Effector memory CD4-positive, alpha-beta T cell (primary cell): ENCODE data around the gene DAZ2.
"Not testable (repeated sequence)": the region's sequence is repeated elsewhere in the genome, so short reads cannot be mapped to it uniquely, and the experiment has no call there.

ENCODE experiments used
- DNase-seq, 3 donors: peaks; one replicate each; pipeline ENCODE4 v3.0.0-alpha.2; 2020
- H3K27ac ChIP-seq: 2 replicates; pipeline ENCODE4 v1.7.0; 2013; ENCODE audit warnings: mild to moderate bottlenecking, low read length, moderate library complexity; ENCODE audit not compliant: insufficient read depth, poor library complexity, severe bottlenecking
- H3K27me3 ChIP-seq: replicated peaks from 2 replicates; pipeline ENCODE4 v1.7.0; 2013; ENCODE audit warnings: mild to moderate bottlenecking, low read length; ENCODE audit not compliant: insufficient read depth, control insufficient read depth, poor library complexity, severe bottlenecking
- H3K36me3 ChIP-seq: 2 replicates; pipeline ENCODE4 v1.7.0; 2013; ENCODE audit warnings: mild to moderate bottlenecking, low read length, moderate library complexity; ENCODE audit not compliant: control insufficient read depth, insufficient read depth
- H3K4me1 ChIP-seq: 2 replicates; pipeline ENCODE4 v1.7.0; 2013; ENCODE audit warnings: low read length, mild to moderate bottlenecking; ENCODE audit not compliant: control insufficient read depth, insufficient read depth, poor library complexity, severe bottlenecking
- H3K4me3 ChIP-seq: 2 replicates; pipeline ENCODE4 v1.7.0; 2013; ENCODE audit warnings: low read length, low read depth, mild to moderate bottlenecking; ENCODE audit not compliant: insufficient read depth, poor library complexity, severe bottlenecking
- H3K9me3 ChIP-seq: 2 replicates; pipeline ENCODE4 v1.7.0; 2013; ENCODE audit warnings: mild to moderate bottlenecking, low read length, moderate library complexity; ENCODE audit not compliant: control insufficient read depth
- total RNA-seq, 3 donors: gene quantifications; one replicate each; lab custom pipeline; 2026; lab: John Stamatoyannopoulos, UW

The DAZ2 gene
- total RNA-seq, result 0 reads per million in 3 donors

- not testable (repeated sequence) for H3K36me3 ChIP-seq, H3K4me1 ChIP-seq, DNase-seq, H3K27ac ChIP-seq, H3K4me3 ChIP-seq, H3K9me3 ChIP-seq, H3K27me3 ChIP-seq
These were observed at the start of gene DAZ2 for GRCh38 chrY:23219233-23219632. DAZ2 (plus strand) TSS chrY:23219533; CDS start chrY:23219741, 208 bp downstream.

DNA sequence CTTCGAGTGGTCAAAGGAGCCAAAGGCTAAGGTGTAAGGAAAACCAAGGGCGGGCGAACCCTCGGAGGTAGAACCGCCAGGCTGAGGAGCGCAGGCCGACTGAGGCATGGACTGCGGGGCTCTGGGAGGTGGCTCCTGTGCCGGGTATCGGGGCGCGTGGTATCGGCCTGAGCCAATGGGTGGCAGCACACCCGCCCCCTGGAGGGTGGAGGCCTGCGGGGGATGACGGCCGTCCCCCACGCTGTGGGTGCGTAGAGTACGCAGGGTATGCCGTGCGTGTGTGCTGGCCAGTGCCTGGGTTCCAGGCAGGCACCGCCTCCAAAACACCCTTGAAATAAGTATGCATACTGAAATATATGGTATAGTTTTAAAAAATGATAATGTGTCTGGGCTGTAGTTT, 20.4 kb upstream of the DAZ2 start, which contains the start of gene DAZ1:
Gene DAZ1, minus strand, starts transcription at position 101 of the 400 bp plus-strand sequence. CDS start 208 bp downstream, outside the sequence.
- not testable (repeated sequence) for H3K27me3 ChIP-seq, H3K9me3 ChIP-seq, DNase-seq

GRCh38 chrY:23207455-23207854, 11.9 kb upstream of the DAZ2 start:
- DNase-seq, H3K27me3 ChIP-seq, H3K4me1 ChIP-seq, H3K36me3 ChIP-seq, H3K9me3 ChIP-seq, H3K27ac ChIP-seq, H3K4me3 ChIP-seq: not testable (repeated sequence)

More for the DNA sequence above, 20.4 kb upstream of the DAZ2 start, which contains the start of gene DAZ1:
- not testable (repeated sequence) for H3K27ac ChIP-seq, H3K4me3 ChIP-seq, H3K4me1 ChIP-seq, H3K36me3 ChIP-seq

GRCh38 chrY:23209802-23210495, 9.4 kb upstream of the DAZ2 start:
- not testable (repeated sequence) for H3K27me3 ChIP-seq, H3K4me3 ChIP-seq, H3K36me3 ChIP-seq, H3K4me1 ChIP-seq, H3K27ac ChIP-seq, DNase-seq, H3K9me3 ChIP-seq

GRCh38 chrY:23210681-23211080, 8.7 kb upstream of the DAZ2 start:
- not testable (repeated sequence) for H3K27ac ChIP-seq, H3K4me1 ChIP-seq, DNase-seq, H3K36me3 ChIP-seq, H3K27me3 ChIP-seq, H3K9me3 ChIP-seq, H3K4me3 ChIP-seq
